Activated T-cell treated with anti-CD3 and anti-CD28 coated beads, Interleukin-2, amount 50 U/mL, for 72 hours (primary cell): ENCODE data around the gene LAMC3. TPM values are rescaled to one million over a fixed set of nuclear protein-coding genes. Genes with fewer than 3 reads are reported as not detected.

Experiments
- ATAC-seq, 2 donors: fragments of 150-1000 bp; cut with Tn5 transposase; replicated peaks in 1 of 2; 2 replicates each; pipeline ENCODE4 v1.10.0; 2021; ENCODE audit warnings: moderate library complexity in 2 of 2, mild to moderate bottlenecking in 1 of 2
- DNase-seq, 2 donors: peaks; one replicate each; pipeline ENCODE4 v3.0.0; 2021 to 2022; ENCODE audit warnings: mixed read lengths in 1 of 2
- H3K27ac Mint-ChIP-seq: one replicate; pipeline ENCODE4 v1.8.0; 2022; ENCODE audit warnings: mild to moderate bottlenecking, moderate library complexity, mixed read lengths
- H3K27me3 Mint-ChIP-seq: one replicate; pipeline ENCODE4 v1.8.0; 2022; ENCODE audit warnings: low read depth, mixed read lengths
- H3K36me3 Mint-ChIP-seq, 2 donors: one replicate each; pipeline ENCODE4 v1.8.0; 2022; ENCODE audit warnings: mixed read lengths in 2 of 2, mild to moderate bottlenecking in 1 of 2; ENCODE audit not compliant: insufficient read depth in 2 of 2
- H3K4me1 Mint-ChIP-seq: one replicate; pipeline ENCODE4 v1.8.0; 2022; ENCODE audit warnings: low read depth, mixed read lengths
- H3K4me3 Mint-ChIP-seq, 2 donors: one replicate each; pipeline ENCODE4 v1.8.0; 2022; ENCODE audit warnings: mild to moderate bottlenecking in 2 of 2, mixed read lengths in 2 of 2, moderate library complexity in 2 of 2
- H3K9me3 Mint-ChIP-seq, 2 donors: one replicate each; pipeline ENCODE4 v1.8.0; 2022; ENCODE audit warnings: mixed read lengths in 2 of 2
- total RNA-seq, 2 donors: library from RNA; stranded (reverse); gene quantifications; one replicate each; pipeline ENCODE4 v1.2.3, GENCODE V29; 2022

LAMC3 gene
- total RNA-seq, 2 donors from 2014 or later = 0.65 to 0.74 TPM

GRCh38 chr9:131025953-131026858 lies 17.2 kb downstream of the LAMC3 start:
- Mint-ChIP-seq H3K27me3 (peaks cover 5% of the 10 kb centered on the region), H3K27ac (no peak overlapping the region), H3K36me3 (no peaks in the 10 kb centered on the region), H3K9me3 (no peaks in the 10 kb centered on the region), H3K4me1 (no peaks in the 10 kb centered on the region), H3K4me3 (no peak overlapping the region)
- ATAC-seq (no peak), DNase-seq (no peak)

- H3K36me3 Mint-ChIP-seq = no peaks in the 10 kb centered on the region
- H3K9me3 Mint-ChIP-seq = no peaks in the 10 kb centered on the region
- peaks cover under 1% of the 10 kb centered on the region for H3K27me3 Mint-ChIP-seq
- H3K4me3 Mint-ChIP-seq = no peak overlapping the region
- no peaks in the 10 kb centered on the region for H3K4me1 Mint-ChIP-seq
- H3K27ac Mint-ChIP-seq = no peak overlapping the region
- no peak for DNase-seq
- no peak for ATAC-seq
These were observed 18.3 kb downstream of the LAMC3 start for GRCh38 chr9:131027048-131027871.

GRCh38 chr9:131027872-131028179 lies 18.9 kb downstream of the LAMC3 start:
- ATAC-seq (no peak), DNase-seq (no peak)
- H3K4me3 Mint-ChIP-seq = no peak overlapping the region
- H3K27ac Mint-ChIP-seq = no peak overlapping the region
- H3K27me3 Mint-ChIP-seq = peaks cover 5% of the 10 kb centered on the region
- H3K9me3 Mint-ChIP-seq = no peaks in the 10 kb centered on the region
- no peaks in the 10 kb centered on the region for H3K4me1 Mint-ChIP-seq
- H3K36me3 Mint-ChIP-seq = no peaks in the 10 kb centered on the region

GRCh38 chr9:131028221-131028884 lies 19.4 kb downstream of the LAMC3 start:
- Mint-ChIP-seq H3K27ac (no peak overlapping the region), H3K4me1 (no peaks in the 10 kb centered on the region), H3K36me3 (no peaks in the 10 kb centered on the region), H3K27me3 (peaks cover 5% of the 10 kb centered on the region), H3K4me3 (no peak overlapping the region), H3K9me3 (no peaks in the 10 kb centered on the region)
- DNase-seq (no peak), ATAC-seq (no peak)

GRCh38 chr9:131028931-131029573 lies 20.1 kb downstream of the LAMC3 start:
- Mint-ChIP-seq H3K9me3 (no peaks in the 10 kb centered on the region), H3K4me3 (no peak overlapping the region), H3K4me1 (no peaks in the 10 kb centered on the region), H3K27me3 (peaks cover 5% of the 10 kb centered on the region), H3K27ac (no peak overlapping the region), H3K36me3 (no peaks in the 10 kb centered on the region)
- no peak for ATAC-seq
- no peak for DNase-seq

- H3K4me3 Mint-ChIP-seq = no peak overlapping the region
- no peak overlapping the region for H3K27ac Mint-ChIP-seq
- no peaks in the 10 kb centered on the region for H3K9me3 Mint-ChIP-seq
- H3K36me3 Mint-ChIP-seq = no peaks in the 10 kb centered on the region
- H3K27me3 Mint-ChIP-seq = peaks cover 5% of the 10 kb centered on the region
- DNase-seq (no peak), ATAC-seq (no peak)
- H3K4me1 Mint-ChIP-seq = no peaks in the 10 kb centered on the region
These were observed 20.6 kb downstream of the LAMC3 start for GRCh38 chr9:131029574-131029952.

GRCh38 chr9:131030239-131031004 lies 21.4 kb downstream of the LAMC3 start:
- H3K4me3 Mint-ChIP-seq = no peak overlapping the region
- H3K27me3 Mint-ChIP-seq = peaks cover 5% of the 10 kb centered on the region
- no peaks in the 10 kb centered on the region for H3K9me3 Mint-ChIP-seq
- DNase-seq (no peak), ATAC-seq (no peak)
- no peak overlapping the region for H3K27ac Mint-ChIP-seq
- H3K36me3 Mint-ChIP-seq = no peaks in the 10 kb centered on the region
- no peaks in the 10 kb centered on the region for H3K4me1 Mint-ChIP-seq

GRCh38 chr9:131031005-131031641 lies 22.1 kb downstream of the LAMC3 start:
- no peak for DNase-seq
- no peaks in the 10 kb centered on the region for H3K36me3 Mint-ChIP-seq
- H3K9me3 Mint-ChIP-seq = no peaks in the 10 kb centered on the region
- no peak overlapping the region for H3K27ac Mint-ChIP-seq
- H3K4me3 Mint-ChIP-seq = no peak overlapping the region
- H3K27me3 Mint-ChIP-seq = peaks cover 5% of the 10 kb centered on the region
- no peak for ATAC-seq
- H3K4me1 Mint-ChIP-seq = no peaks in the 10 kb centered on the region

- H3K27ac Mint-ChIP-seq = no peak overlapping the region
- no peak for ATAC-seq
These were observed 22.6 kb downstream of the LAMC3 start for GRCh38 chr9:131031642-131032005.

GRCh38 chr9:131032384-131032783 lies 23.4 kb downstream of the LAMC3 start:
- Mint-ChIP-seq H3K4me1 (no peaks in the 10 kb centered on the region), H3K36me3 (no peaks in the 10 kb centered on the region), H3K4me3 (no peak overlapping the region), H3K9me3 (no peaks in the 10 kb centered on the region), H3K27ac (no peak overlapping the region), H3K27me3 (peaks cover 8% of the 10 kb centered on the region)
- DNase-seq (no peak), ATAC-seq (no peak)

More at GRCh38 chr9:131031642-131032005, 22.6 kb downstream of the LAMC3 start:
- no peaks in the 10 kb centered on the region for H3K9me3 Mint-ChIP-seq
- H3K4me3 Mint-ChIP-seq = no peak overlapping the region
- no peaks in the 10 kb centered on the region for H3K4me1 Mint-ChIP-seq
- peaks cover 5% of the 10 kb centered on the region for H3K27me3 Mint-ChIP-seq
- DNase-seq = no peak
- H3K36me3 Mint-ChIP-seq = no peaks in the 10 kb centered on the region

- Mint-ChIP-seq H3K27ac (no peak overlapping the region), H3K27me3 (peaks cover 11% of the 10 kb centered on the region), H3K36me3 (no peaks in the 10 kb centered on the region), H3K4me1 (no peaks in the 10 kb centered on the region), H3K4me3 (no peak overlapping the region), H3K9me3 (no peaks in the 10 kb centered on the region)
- DNase-seq (no peak), ATAC-seq (no peak)
These were observed 24.6 kb downstream of the LAMC3 start for GRCh38 chr9:131033269-131034224.
